K562 (cell line): ENCODE data around the gene TRERF1. TPM values are rescaled to one million over a fixed set of nuclear protein-coding genes. Genes with fewer than 3 reads are reported as not detected.

Source experiments
- ATAC-seq: fragments of 200-7000 bp; cut with Tn5 transposase; 3 replicates; pipeline ENCODE4 v1.9.1; 2020; ENCODE audit warnings: moderate library complexity
- BruUV-seq: library from RNA; stranded (reverse); fragments of 400-500 nt; replicated peaks from 2 replicates; lab custom pipeline; 2021; lab: Mats Ljungman, UMichigan
- CTCF ChIA-PET: fragments of 300-600 bp; formaldehyde crosslinking; extraction: SDS; loops from one replicate; lab custom pipeline; 2021; ENCODE audit warnings: low intra/inter-chr PET ratio; lab: Yijun Ruan, JAX
- POLR2A ChIA-PET: fragments of 300-600, 350-650 bp; sonication (Branson Sonifier 250); formaldehyde crosslinking; extraction: SDS; loops from one replicate; lab custom pipeline; 2021; ENCODE audit warnings: antibody characterized with exemption, inconsistent platforms; lab: Yijun Ruan, JAX
- DNase-seq, 4 experiments: peaks; one replicate each; pipeline versions ENCODE4 v3.0.0 to v3.0.0-alpha.2; 2011 to 2018; ENCODE audit warnings: low spot score in 3 of 4, mixed read lengths in 3 of 4; ENCODE audit errors: extremely low read depth in 1 of 4
- FAIRE-seq: peaks from 2 replicates; lab custom pipeline; 2011; peaks lifted over from hg19 to GRCh38; lab: Jason Lieb, UNC
- H2AFZ ChIP-seq: 2 replicates; pipeline ENCODE4 v1.6.0; 2011; ENCODE audit warnings: low read depth, low read length, control low read depth, inconsistent platforms
- H3K27ac ChIP-seq: fragments of 200-600 bp; 3 replicates; pipeline ENCODE4 v1.8.0; 2011; ENCODE audit warnings: low read depth, mild to moderate bottlenecking, control low read depth, inconsistent platforms, low read length, moderate library complexity, mixed read lengths; ENCODE audit errors: extremely low read depth
- H3K27me3 ChIP-seq, 2 experiments: fragments of 300-600 bp in 1 of 2; 2 replicates in 1 of 2; 3 replicates in 1 of 2; pipeline versions ENCODE4 v1.6.0 to v1.8.0; 2011; ENCODE audit warnings: inconsistent platforms in 2 of 2, low read length in 2 of 2, mild to moderate bottlenecking in 1 of 2, mixed read lengths in 1 of 2, moderate library complexity in 1 of 2; ENCODE audit not compliant: control insufficient read depth in 2 of 2, insufficient read depth in 2 of 2
- H3K36me3 ChIP-seq: fragments of 300-600 bp; 3 replicates; pipeline ENCODE4 v1.8.0; 2011; ENCODE audit warnings: mild to moderate bottlenecking, low read length, inconsistent platforms; ENCODE audit not compliant: control insufficient read depth, insufficient read depth
- H3K4me1 ChIP-seq, 2 experiments: fragments of 200-600 bp in 1 of 2; replicated peaks in 1 of 2; 2 replicates in 1 of 2; 3 replicates in 1 of 2; pipeline versions ENCODE4 v1.5.1 to v1.8.0; 2011; ENCODE audit warnings: inconsistent platforms in 2 of 2, low read length in 2 of 2, mild to moderate bottlenecking in 1 of 2, mixed read lengths in 1 of 2, moderate library complexity in 1 of 2; ENCODE audit not compliant: control insufficient read depth in 2 of 2, insufficient read depth in 2 of 2
- H3K4me2 ChIP-seq: 2 replicates; pipeline ENCODE4 v1.6.1; 2011; ENCODE audit warnings: low read length, control low read depth, inconsistent platforms, mixed read lengths; ENCODE audit not compliant: insufficient read depth
- H3K4me3 ChIP-seq: fragments of 200-600 bp; sonication (generic), shearing (Covaris generic); 2 replicates; pipeline ENCODE4 v1.5.1; 2016; ENCODE audit warnings: control low read depth, inconsistent platforms
- H3K79me2 ChIP-seq: fragments of 200-600 bp; 3 replicates; pipeline ENCODE4 v1.8.0; 2011; ENCODE audit warnings: low read length, inconsistent platforms; ENCODE audit not compliant: control insufficient read depth, insufficient read depth
- H3K9ac ChIP-seq, 2 experiments: 2 replicates each; pipeline versions ENCODE4 v1.6.0 to v1.6.1; 2011; ENCODE audit warnings: low read depth in 2 of 2, low read length in 2 of 2, control low read depth in 1 of 2, inconsistent platforms in 1 of 2, mild to moderate bottlenecking in 1 of 2, mixed read lengths in 1 of 2; ENCODE audit not compliant: insufficient read depth in 1 of 2
- H3K9me1 ChIP-seq: one replicate; pipeline ENCODE4 v1.6.0; 2011; ENCODE audit warnings: inconsistent platforms, mild to moderate bottlenecking, low read length, moderate library complexity; ENCODE audit not compliant: control insufficient read depth, insufficient read depth
- H3K9me3 ChIP-seq: replicated peaks from 2 replicates; pipeline ENCODE4 v1.5.1; 2011; ENCODE audit warnings: low read depth, low read length, inconsistent platforms; ENCODE audit not compliant: control insufficient read depth, insufficient read depth
- H4K20me1 ChIP-seq: replicated peaks from 2 replicates; pipeline ENCODE4 v1.6.1; 2011; ENCODE audit warnings: low read length, inconsistent platforms, mixed read lengths; ENCODE audit not compliant: control insufficient read depth, insufficient read depth
- U2AF1 ChIP-seq: fragments of 200-400 bp; formaldehyde crosslinking; optimal IDR thresholded peaks from 2 replicates; pipeline ENCODE3; 2017; ENCODE audit warnings: mild to moderate bottlenecking, low read depth, low read length, moderate library complexity
- WGBS: fragments of 100-300 bp; shearing (Covaris generic); methylation state at CpG from one replicate; pipeline ENCODE4 v1.1.6; 2016; ENCODE audit warnings: low coverage, mixed read lengths; ENCODE audit not compliant: insufficient coverage; ENCODE audit errors: missing lambda C conversion rate; 5-methylcytosine and 5-hydroxymethylcytosine counted together
- in situ Hi-C: fragments of 300-500 bp; cut with MboI; formaldehyde crosslinking; loops from 4 replicates; pipeline ENCODE4 v1.15.0; 2018; ENCODE audit warnings: inconsistent platforms, mixed read lengths
- intact Hi-C: fragments of 100-400 bp; cut with micrococcal nuclease; formaldehyde crosslinking; loops from 2 replicates; pipeline ENCODE4 v1.14.2; 2022
- polyA plus RNA-seq, 8 experiments: library from polyadenylated mRNA; depleted of rRNA in 4 of 8; stranded (reverse) in 5 of 8; unstranded in 3 of 8; fragments of >200 nt; fragmentation: Nextera tagmentation in 2 of 8; fragmentation: Illumina TruSeq in 1 of 8; extraction: Ambion mirVana in 2 of 8; extraction: Trizol in 1 of 8; gene quantifications; 2 replicates each; pipeline versions ENCODE4 v1.2.1 to v1.2.3, GENCODE V29; 2011 to 2014; ENCODE audit warnings: inconsistent platforms in 1 of 8, missing spikeins in 1 of 8
- total RNA-seq, 7 experiments: library from RNA; depleted of rRNA in 6 of 7; stranded (reverse); fragments of >200 nt in 6 of 7; fragmentation: Illumina TruSeq in 2 of 7; extraction: Trizol in 2 of 7; gene quantifications; 2 replicates each; pipeline versions ENCODE4 v1.2.1 to v1.2.3, GENCODE V29; 2011 to 2021; ENCODE audit warnings: low replicate concordance in 1 of 7
- TF ChIP-seq, protein P1 (sequence below): IDR thresholded peaks from 2 replicates; pipeline ENCODE4 v1.6.1; 2016; ENCODE audit warnings: missing genetic modification characterization, missing compliant biosample characterization
- TF ChIP-seq, protein P2 (sequence below): fragments of 250-450 bp; sonication (Bioruptor Pico); IDR thresholded peaks from 2 replicates; pipeline ENCODE4 v1.4.0; 2020; ENCODE audit warnings: mild to moderate bottlenecking, moderate library complexity

The TRERF1 gene
- total and polyA plus RNA-seq, 9 of the 15 experiments (the other 6 are each of a cell fraction or from before 2014, with no cell fraction given) = 0.04 to 0.20 (median 0.07) TPM; not detected in 3

DNA sequence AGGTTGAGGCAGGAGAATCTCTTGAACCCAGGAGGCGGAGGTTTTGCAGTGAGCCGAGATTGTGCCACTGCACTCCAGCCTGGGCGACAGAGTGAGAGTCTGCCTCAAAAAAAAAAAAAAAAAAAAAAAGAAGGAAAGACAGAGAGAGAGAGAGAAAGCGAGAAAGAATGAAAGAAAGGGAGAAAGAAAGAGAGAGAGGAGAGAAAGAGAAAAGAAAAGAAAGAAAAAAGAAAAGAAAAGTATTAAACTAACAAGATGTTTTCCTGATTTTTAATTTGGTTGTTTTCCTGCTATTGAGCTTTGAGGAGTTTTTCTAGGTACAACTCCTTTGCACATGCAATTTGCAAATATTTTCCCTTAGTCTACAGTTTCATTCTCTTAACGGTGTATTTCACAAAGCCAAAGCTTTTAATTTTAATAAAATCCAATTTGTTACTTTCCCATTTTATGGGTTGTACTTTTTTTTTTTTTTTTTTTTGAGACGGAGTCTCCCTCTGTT is 10.8 kb upstream of the TRERF1 start:
- ChIA-PET CTCF (no interaction called here), POLR2A (interaction anchor here (0.5 to 0.6 kb wide), 2 partner anchors 22 to 36 kb away, joined by 3 read pairs; no protein-coding TSS in a partner anchor)
- H3K79me2 ChIP-seq = no peaks in the 10 kb centered on the region
- H3K4me1 ChIP-seq = peaks cover under 1 to 3% of the 10 kb centered on the region in 2 experiments; a peak in 2 of 5 replicates
- in situ Hi-C loops (no loop called here), intact Hi-C loops (loop anchor here (5.0 kb wide), 1 partner anchor 70 kb away; no protein-coding TSS in a partner anchor)
- H3K36me3 ChIP-seq = no peaks in the 10 kb centered on the region
- peak; percentile 90 for TF ChIP-seq U2AF1
- TF ChIP-seq, protein P1, sequence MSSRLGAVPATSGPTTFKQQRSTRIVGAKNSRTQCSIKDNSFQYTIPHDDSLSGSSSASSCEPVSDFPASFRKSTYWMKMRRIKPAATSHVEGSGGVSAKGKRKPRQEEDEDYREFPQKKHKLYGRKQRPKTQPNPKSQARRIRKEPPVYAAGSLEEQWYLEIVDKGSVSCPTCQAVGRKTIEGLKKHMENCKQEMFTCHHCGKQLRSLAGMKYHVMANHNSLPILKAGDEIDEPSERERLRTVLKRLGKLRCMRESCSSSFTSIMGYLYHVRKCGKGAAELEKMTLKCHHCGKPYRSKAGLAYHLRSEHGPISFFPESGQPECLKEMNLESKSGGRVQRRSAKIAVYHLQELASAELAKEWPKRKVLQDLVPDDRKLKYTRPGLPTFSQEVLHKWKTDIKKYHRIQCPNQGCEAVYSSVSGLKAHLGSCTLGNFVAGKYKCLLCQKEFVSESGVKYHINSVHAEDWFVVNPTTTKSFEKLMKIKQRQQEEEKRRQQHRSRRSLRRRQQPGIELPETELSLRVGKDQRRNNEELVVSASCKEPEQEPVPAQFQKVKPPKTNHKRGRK (tag) = peak; percentile 93
- TF ChIP-seq, protein P2, sequence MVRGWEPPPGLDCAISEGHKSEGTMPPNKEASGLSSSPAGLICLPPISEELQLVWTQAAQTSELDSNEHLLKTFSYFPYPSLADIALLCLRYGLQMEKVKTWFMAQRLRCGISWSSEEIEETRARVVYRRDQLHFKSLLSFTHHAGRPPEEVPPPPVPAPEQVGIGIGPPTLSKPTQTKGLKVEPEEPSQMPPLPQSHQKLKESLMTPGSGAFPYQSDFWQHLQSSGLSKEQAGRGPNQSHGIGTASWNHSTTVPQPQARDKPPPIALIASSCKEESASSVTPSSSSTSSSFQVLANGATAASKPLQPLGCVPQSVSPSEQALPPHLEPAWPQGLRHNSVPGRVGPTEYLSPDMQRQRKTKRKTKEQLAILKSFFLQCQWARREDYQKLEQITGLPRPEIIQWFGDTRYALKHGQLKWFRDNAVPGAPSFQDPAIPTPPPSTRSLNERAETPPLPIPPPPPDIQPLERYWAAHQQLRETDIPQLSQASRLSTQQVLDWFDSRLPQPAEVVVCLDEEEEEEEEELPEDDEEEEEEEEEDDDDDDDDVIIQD = no peak
- no peak for ATAC-seq
- H3K4me2 ChIP-seq = no peak overlapping the region
- H3K9me1 ChIP-seq = no peaks in the 10 kb centered on the region
- H3K9me3 ChIP-seq = no peaks in the 10 kb centered on the region
- FAIRE-seq = no peak
- no TSS peak for BruUV-seq
- no peak overlapping the region for H3K9ac ChIP-seq
- no peak for DNase-seq
- no peaks in the 10 kb centered on the region for H4K20me1 ChIP-seq
- 3% methylated on average over 3 of the region's 6 CpGs for WGBS
- H3K4me3 ChIP-seq = no peak overlapping the region
- H2AFZ ChIP-seq = no peak overlapping the region
- H3K27me3 ChIP-seq = peaks cover 8 to 9% of the 10 kb centered on the region in 2 experiments
- H3K27ac ChIP-seq = no peak overlapping the region
